Activated naive CD8-positive, alpha-beta T cell (primary cell): ENCODE results near the gene ANKS1A.

Experiments used
- H3K27ac Mint-ChIP-seq: one replicate; pipeline ENCODE4 v1.8.0; 2021; ENCODE audit warnings: mixed read lengths
- H3K27me3 Mint-ChIP-seq: one replicate; pipeline ENCODE4 v1.8.0; 2021; ENCODE audit warnings: mixed read lengths
- H3K36me3 Mint-ChIP-seq: one replicate; pipeline ENCODE4 v1.8.0; 2021; ENCODE audit warnings: mixed read lengths
- H3K4me1 Mint-ChIP-seq: one replicate; pipeline ENCODE4 v1.8.0; 2021; ENCODE audit warnings: low read depth, mixed read lengths
- H3K4me3 Mint-ChIP-seq: one replicate; pipeline ENCODE4 v1.8.0; 2021; ENCODE audit warnings: mild to moderate bottlenecking, mixed read lengths
- H3K9me3 Mint-ChIP-seq: one replicate; pipeline ENCODE4 v1.8.0; 2021; ENCODE audit warnings: low read depth, mixed read lengths

The ANKS1A gene

GRCh38 chr6:35087361-35088280 is 198.6 kb downstream of the ANKS1A start:
- Mint-ChIP-seq H3K4me1 (no peaks in the 10 kb centered on the region), H3K36me3 (no peaks in the 10 kb centered on the region), H3K9me3 (no peaks in the 10 kb centered on the region), H3K4me3 (no peak overlapping the region), H3K27ac (no peak overlapping the region), H3K27me3 (no peaks in the 10 kb centered on the region)

- no peak overlapping the region for H3K4me3 Mint-ChIP-seq
- no peaks in the 10 kb centered on the region for H3K4me1 Mint-ChIP-seq
- no peaks in the 10 kb centered on the region for H3K36me3 Mint-ChIP-seq
Observed at GRCh38 chr6:35088281-35089215, 199.5 kb downstream of the ANKS1A start.

GRCh38 chr6:35089216-35089934 is 200.3 kb downstream of the ANKS1A start:
- H3K9me3 Mint-ChIP-seq: no peaks in the 10 kb centered on the region
- no peaks in the 10 kb centered on the region for H3K27me3 Mint-ChIP-seq
- no peaks in the 10 kb centered on the region for H3K4me1 Mint-ChIP-seq
- H3K36me3 Mint-ChIP-seq: no peaks in the 10 kb centered on the region
- no peak overlapping the region for H3K4me3 Mint-ChIP-seq
- no peak overlapping the region for H3K27ac Mint-ChIP-seq

More at GRCh38 chr6:35088281-35089215, 199.5 kb downstream of the ANKS1A start:
- H3K9me3 Mint-ChIP-seq: no peaks in the 10 kb centered on the region
- H3K27me3 Mint-ChIP-seq: no peaks in the 10 kb centered on the region
- no peak overlapping the region for H3K27ac Mint-ChIP-seq

- Mint-ChIP-seq H3K36me3 (no peaks in the 10 kb centered on the region), H3K9me3 (no peaks in the 10 kb centered on the region), H3K4me1 (no peaks in the 10 kb centered on the region), H3K27me3 (no peaks in the 10 kb centered on the region), H3K4me3 (no peak overlapping the region), H3K27ac (no peak overlapping the region)
Observed at GRCh38 chr6:35089935-35090505, 201.0 kb downstream of the ANKS1A start.

GRCh38 chr6:35090734-35091133 is 201.7 kb downstream of the ANKS1A start:
- no peaks in the 10 kb centered on the region for H3K9me3 Mint-ChIP-seq
- H3K36me3 Mint-ChIP-seq: no peaks in the 10 kb centered on the region
- no peak overlapping the region for H3K27ac Mint-ChIP-seq
- no peaks in the 10 kb centered on the region for H3K27me3 Mint-ChIP-seq
- no peak overlapping the region for H3K4me3 Mint-ChIP-seq
- no peaks in the 10 kb centered on the region for H3K4me1 Mint-ChIP-seq

GRCh38 chr6:35091346-35092083 is 202.5 kb downstream of the ANKS1A start:
- no peaks in the 10 kb centered on the region for H3K4me1 Mint-ChIP-seq
- no peaks in the 10 kb centered on the region for H3K27me3 Mint-ChIP-seq
- no peaks in the 10 kb centered on the region for H3K36me3 Mint-ChIP-seq
- no peak overlapping the region for H3K4me3 Mint-ChIP-seq
- H3K27ac Mint-ChIP-seq: no peak overlapping the region
- H3K9me3 Mint-ChIP-seq: no peaks in the 10 kb centered on the region

- Mint-ChIP-seq H3K27ac (no peak overlapping the region), H3K4me1 (no peaks in the 10 kb centered on the region), H3K4me3 (no peak overlapping the region), H3K27me3 (no peaks in the 10 kb centered on the region), H3K9me3 (no peaks in the 10 kb centered on the region), H3K36me3 (no peaks in the 10 kb centered on the region)
Observed at GRCh38 chr6:35092362-35093117, 203.5 kb downstream of the ANKS1A start.

- no peaks in the 10 kb centered on the region for H3K9me3 Mint-ChIP-seq
- no peaks in the 10 kb centered on the region for H3K4me1 Mint-ChIP-seq
- H3K36me3 Mint-ChIP-seq: no peaks in the 10 kb centered on the region
- no peak overlapping the region for H3K4me3 Mint-ChIP-seq
- H3K27me3 Mint-ChIP-seq: no peaks in the 10 kb centered on the region
- H3K27ac Mint-ChIP-seq: no peak overlapping the region
Observed at GRCh38 chr6:35093118-35093445, 204.0 kb downstream of the ANKS1A start.

GRCh38 chr6:35093783-35094182 is 204.7 kb downstream of the ANKS1A start:
- H3K4me3 Mint-ChIP-seq: no peak overlapping the region
- no peaks in the 10 kb centered on the region for H3K27me3 Mint-ChIP-seq
- H3K9me3 Mint-ChIP-seq: no peaks in the 10 kb centered on the region

GRCh38 chr6:35094183-35094582 is 205.1 kb downstream of the ANKS1A start:
- Mint-ChIP-seq H3K27ac (no peak overlapping the region), H3K27me3 (no peaks in the 10 kb centered on the region), H3K36me3 (no peaks in the 10 kb centered on the region), H3K4me1 (no peaks in the 10 kb centered on the region), H3K4me3 (no peak overlapping the region), H3K9me3 (no peaks in the 10 kb centered on the region)

More at GRCh38 chr6:35093783-35094182, 204.7 kb downstream of the ANKS1A start:
- H3K4me1 Mint-ChIP-seq: no peaks in the 10 kb centered on the region
- H3K27ac Mint-ChIP-seq: no peak overlapping the region
- no peaks in the 10 kb centered on the region for H3K36me3 Mint-ChIP-seq

GRCh38 chr6:35096129-35096862 is 207.2 kb downstream of the ANKS1A start:
- no peak overlapping the region for H3K4me3 Mint-ChIP-seq
- H3K4me1 Mint-ChIP-seq: no peaks in the 10 kb centered on the region
- H3K9me3 Mint-ChIP-seq: no peaks in the 10 kb centered on the region
- H3K27me3 Mint-ChIP-seq: no peaks in the 10 kb centered on the region
- H3K27ac Mint-ChIP-seq: no peak overlapping the region
- no peaks in the 10 kb centered on the region for H3K36me3 Mint-ChIP-seq

- H3K4me3 Mint-ChIP-seq: no peak overlapping the region
- no peaks in the 10 kb centered on the region for H3K27me3 Mint-ChIP-seq
- no peaks in the 10 kb centered on the region for H3K4me1 Mint-ChIP-seq
- H3K27ac Mint-ChIP-seq: no peak overlapping the region
- H3K9me3 Mint-ChIP-seq: no peaks in the 10 kb centered on the region
- H3K36me3 Mint-ChIP-seq: no peaks in the 10 kb centered on the region
Observed at GRCh38 chr6:35099116-35099515, 210.1 kb downstream of the ANKS1A start.

- H3K4me1 Mint-ChIP-seq: no peaks in the 10 kb centered on the region
- no peak overlapping the region for H3K4me3 Mint-ChIP-seq
Observed at GRCh38 chr6:35105078-35105477, 216.0 kb downstream of the ANKS1A start.

More at GRCh38 chr6:35105078-35105477, 216.0 kb downstream of the ANKS1A start:
- Mint-ChIP-seq H3K36me3 (peaks cover 3% of the 10 kb centered on the region), H3K27me3 (peaks cover 4% of the 10 kb centered on the region), H3K9me3 (peaks cover 5% of the 10 kb centered on the region), H3K27ac (no peak overlapping the region)
